Neural progenitor cell (in vitro differentiated cells): Measurements from ENCODE around the gene WDR64.

Experiments
- EZH2 ChIP-seq: fragments of 200-600 bp; sonication (generic); IDR thresholded peaks from 2 replicates; pipeline ENCODE4 v1.6.1; 2017; ENCODE audit warnings: antibody characterized with exemption, mild to moderate bottlenecking, moderate library complexity
- EZH2phosphoT487 ChIP-seq: fragments of 200-600 bp; sonication (generic); IDR thresholded peaks from 2 replicates; pipeline ENCODE4 v1.6.1; 2017; ENCODE audit warnings: antibody characterized with exemption
- TF ChIP-seq, protein P1 (sequence below): fragments of 200-600 bp; sonication (generic); IDR thresholded peaks from 2 replicates; pipeline ENCODE4 v1.5.1; 2017; ENCODE audit warnings: antibody characterized with exemption, mild to moderate bottlenecking

GRCh38 chr1:241789061-241789460, 137.0 kb downstream of the WDR64 start:
- TF ChIP-seq, protein P1, sequence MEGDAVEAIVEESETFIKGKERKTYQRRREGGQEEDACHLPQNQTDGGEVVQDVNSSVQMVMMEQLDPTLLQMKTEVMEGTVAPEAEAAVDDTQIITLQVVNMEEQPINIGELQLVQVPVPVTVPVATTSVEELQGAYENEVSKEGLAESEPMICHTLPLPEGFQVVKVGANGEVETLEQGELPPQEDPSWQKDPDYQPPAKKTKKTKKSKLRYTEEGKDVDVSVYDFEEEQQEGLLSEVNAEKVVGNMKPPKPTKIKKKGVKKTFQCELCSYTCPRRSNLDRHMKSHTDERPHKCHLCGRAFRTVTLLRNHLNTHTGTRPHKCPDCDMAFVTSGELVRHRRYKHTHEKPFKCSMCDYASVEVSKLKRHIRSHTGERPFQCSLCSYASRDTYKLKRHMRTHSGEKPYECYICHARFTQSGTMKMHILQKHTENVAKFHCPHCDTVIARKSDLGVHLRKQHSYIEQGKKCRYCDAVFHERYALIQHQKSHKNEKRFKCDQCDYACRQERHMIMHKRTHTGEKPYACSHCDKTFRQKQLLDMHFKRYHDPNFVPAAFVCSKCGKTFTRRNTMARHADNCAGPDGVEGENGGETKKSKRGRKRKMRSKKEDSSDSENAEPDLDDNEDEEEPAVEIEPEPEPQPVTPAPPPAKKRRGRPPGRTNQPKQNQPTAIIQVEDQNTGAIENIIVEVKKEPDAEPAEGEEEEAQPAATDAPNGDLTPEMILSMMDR = no peak
- no peak for TF ChIP-seq EZH2
- no peak for TF ChIP-seq EZH2phosphoT487
